Activated T-cell treated with anti-CD3 and anti-CD28 coated beads for 48 hours (primary cell): ENCODE measurements around the gene PDE9A.
"Not testable (repeated sequence)": the region's sequence is repeated elsewhere in the genome, so short reads cannot be mapped to it uniquely, and the experiment has no call there.

Source experiments
- DNase-seq: peaks from one replicate; pipeline ENCODE4 v3.0.0-alpha.2; 2020; ENCODE audit warnings: low read depth

The PDE9A gene

DNA sequence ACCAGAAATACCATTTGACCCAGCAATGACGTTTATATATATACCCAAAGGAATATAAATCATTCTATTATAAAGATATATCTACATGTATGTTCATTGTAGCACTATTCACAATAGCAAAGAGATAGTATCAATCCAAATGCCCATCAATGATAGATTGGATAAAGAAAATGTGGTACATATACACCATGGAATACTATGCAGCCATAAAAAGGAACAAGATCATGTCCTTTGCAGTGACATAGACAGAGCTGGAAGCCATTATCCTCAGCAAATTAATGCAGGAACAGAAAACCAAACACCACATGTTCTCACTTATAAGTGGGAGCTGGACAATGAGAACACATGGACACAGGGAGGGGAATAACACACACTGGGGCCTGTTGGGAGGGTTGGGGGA, 55.5 kb downstream of the PDE9A start:
- DNase-seq, result not testable (repeated sequence)

DNA sequence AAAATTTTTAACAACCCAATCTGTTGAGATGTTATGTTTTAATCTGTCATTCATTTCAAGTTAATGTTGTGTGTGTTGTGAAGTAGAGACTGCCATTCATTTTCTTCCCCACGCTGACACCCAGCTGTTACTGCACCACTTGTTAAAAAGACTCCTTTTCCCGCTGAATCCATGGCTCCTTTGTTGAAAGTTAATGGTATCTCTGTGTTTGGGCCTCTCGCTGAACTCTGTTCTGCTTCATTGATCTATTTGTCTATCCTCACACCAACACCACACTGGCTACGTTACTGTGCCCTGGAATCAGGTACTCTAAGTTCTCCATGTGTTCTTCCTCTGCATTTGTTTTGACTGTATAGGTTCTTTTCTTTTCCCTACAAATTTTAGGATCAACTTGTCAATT, 58.2 kb downstream of the PDE9A start:
- DNase-seq, result no peak

DNA sequence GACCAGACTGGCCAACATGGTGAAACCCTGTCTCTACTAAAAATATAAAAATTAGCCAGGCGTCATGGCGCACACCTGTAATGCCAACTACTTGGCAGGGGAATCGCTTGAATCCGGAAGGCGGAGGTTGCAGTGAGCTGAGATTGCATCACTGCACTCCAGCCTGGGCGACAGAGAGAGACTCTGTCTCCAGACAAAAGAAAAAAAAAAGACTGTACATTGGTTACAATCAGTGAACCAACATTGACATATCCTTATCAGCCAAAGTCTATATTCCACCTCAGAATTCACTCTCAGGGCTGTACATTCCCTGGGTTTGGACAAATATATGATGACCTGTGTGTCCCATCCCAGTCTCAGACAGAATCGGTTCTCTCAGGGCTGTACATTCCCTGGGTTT, 62.0 kb downstream of the PDE9A start:
- DNase-seq, result not testable (repeated sequence)

DNA sequence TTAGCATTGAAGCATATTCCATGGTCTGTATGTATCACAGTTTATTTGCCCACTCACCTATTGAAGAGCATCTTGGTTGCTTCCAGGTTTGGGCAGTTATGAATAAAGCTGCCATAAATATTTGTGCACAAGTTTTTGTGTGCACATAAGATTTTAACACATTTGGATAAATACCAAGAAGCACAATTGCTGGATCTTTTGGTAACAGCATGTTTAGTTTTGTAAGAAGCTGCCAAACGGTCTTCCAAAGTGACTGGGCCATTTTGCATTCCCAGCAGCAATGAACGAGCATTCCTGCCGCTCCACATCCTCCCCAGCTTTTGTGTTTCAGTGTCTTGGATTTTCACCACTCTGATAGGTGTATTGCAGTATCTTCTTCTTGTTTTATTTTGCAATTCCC, 62.7 kb downstream of the PDE9A start:
- no peak for DNase-seq

DNA sequence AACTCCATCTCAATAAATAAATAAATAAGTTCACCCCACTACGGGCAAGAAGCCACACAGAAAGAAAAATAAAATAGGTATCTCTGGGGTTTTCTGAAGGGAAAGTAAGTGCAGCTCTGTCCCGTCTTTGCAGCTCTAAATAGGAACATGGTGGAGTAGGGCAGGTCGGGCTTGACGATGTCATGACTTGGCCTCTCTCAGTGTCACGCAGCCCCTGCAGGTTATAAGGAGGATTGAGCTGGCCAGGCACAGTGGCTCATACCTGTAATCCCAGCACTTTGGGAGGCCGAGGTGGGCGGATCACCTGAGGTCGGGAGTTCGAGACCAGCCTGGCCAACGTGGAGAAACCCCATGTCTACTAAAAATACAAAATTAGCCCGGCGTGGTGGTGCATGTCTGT, 67.1 kb downstream of the PDE9A start:
- not testable (repeated sequence) for DNase-seq

DNA sequence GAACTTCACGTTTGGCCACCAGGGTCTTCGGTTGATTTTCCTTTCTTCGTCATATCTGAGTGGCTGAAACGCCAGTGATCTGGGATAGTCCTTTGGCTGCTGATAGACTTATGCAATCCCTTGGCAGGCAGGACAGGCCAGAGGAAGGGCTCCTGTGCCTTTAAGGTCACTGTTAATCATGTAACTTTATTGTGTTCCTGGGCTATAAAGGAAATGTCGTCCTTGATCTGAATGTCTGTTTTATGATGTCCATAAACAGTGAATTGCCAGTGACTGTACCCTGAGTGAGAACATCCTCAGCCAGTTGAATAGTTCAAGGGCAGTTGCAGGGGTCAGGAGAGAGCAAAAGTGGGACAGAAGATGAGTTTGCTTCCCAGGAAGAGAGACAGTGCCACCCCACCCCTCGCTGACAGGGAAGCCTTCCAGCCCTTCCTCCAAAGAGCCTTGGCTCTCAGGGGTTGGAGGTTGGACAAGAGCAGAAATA, 68.0 kb downstream of the PDE9A start:
- no peak for DNase-seq

DNA sequence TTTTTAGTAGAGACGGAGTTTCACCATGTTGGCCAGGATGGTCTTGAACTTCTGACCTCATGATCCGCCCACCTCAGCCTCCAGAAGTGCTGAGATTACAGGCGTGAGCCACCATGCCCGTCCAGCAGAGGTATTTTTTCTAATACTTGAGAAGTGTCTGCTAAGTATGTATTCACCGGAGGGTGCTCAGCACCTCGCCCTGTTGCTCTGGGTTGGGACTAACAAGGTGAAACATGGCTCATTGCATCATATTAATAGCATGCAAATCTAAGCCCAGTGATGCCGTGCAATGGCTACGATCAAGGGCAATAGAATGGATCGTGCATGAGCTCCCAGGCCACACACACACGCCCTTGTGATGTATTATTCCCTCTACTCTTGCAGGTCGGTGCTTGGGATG, 68.7 kb downstream of the PDE9A start:
- no peak for DNase-seq

DNA sequence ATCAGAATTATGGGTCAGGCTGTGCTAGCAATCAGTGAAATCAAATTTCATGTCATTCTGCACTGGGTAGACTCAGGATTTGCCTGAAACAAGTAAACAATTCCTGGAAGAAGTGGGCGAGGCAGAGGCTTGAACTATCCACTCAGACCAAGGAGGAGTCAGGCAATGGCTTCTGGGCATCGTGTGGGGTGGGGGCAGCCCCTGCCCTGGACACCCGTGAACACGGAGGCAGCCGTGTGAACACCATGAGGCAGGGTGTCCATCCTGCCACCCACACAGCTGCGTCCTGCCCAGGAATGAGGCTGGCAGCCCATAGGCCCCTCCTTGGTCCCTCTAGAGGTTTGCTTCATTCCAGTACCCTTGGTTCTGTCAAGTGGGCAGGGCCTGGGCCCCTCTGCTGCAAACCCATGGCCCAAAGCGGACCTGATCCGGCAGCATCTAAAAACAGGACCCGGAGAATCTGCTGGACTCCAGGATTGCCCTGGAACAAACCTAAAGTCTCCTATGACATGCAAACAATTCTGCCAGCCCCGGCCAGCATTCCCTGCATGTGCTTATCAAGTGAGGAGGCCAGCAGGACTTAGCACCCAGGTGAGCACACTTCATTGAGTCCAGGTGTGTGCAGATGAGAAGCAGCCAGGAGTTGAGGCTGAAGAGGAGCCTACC, 69.5 kb downstream of the PDE9A start:
- no peak for DNase-seq

DNA sequence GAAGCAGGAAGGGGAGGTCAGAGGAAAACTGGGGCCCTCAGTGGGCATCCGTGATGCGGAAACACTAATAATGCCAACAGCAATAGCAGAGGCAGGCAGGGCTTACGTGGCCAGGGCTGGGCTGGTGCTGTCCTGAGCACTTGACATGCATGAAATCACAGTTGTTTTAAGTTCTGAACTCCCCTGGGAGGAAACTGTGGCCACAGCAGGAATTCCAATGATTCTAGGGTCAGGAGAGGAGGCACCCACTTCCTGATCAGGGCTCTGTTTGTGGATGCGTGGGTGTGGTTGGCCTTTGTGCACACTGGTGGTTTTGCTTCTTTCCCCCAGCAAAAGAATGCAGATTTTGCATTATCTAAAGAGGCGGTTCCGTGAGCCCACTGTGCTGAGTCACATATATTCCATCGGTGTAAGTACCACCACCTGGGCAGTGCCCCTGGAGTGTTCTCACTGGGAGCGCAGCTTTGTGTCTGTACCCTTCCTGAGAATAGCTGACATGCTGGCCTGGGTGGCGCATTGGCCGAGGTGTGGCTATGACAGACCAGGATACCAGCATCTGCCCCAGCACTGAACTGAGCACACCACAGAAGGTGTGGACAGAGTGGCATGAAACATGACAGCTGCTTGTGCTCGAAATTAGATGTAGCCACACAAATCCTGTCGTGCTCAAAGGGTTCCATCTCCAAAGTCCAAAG, 71.0 kb downstream of the PDE9A start:
- no peak for DNase-seq

DNA sequence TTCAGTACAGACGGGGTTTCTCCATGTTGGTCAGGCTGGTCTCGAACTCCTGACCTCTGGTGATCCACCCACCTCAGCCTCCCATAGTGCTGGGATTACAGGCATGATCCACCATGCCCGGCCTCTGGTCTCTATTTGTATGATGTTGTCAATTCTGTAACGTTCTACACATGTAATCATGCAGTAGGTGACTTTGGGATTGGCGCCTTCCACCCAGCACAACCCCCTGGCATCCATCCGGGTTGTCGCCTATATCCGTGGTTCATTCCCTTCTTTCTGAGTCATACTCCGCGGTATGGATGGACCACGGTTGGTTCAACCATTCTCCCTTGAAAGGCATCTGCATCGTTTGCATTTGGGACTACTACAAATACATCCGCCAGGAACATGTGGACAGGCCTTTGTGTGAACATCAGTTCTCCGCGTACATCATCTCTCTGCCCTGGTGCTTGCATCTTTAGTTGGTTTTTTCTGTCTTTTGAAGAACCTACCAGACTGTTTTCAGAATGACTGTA, 72.1 kb downstream of the PDE9A start:
- DNase-seq, result no peak

DNA sequence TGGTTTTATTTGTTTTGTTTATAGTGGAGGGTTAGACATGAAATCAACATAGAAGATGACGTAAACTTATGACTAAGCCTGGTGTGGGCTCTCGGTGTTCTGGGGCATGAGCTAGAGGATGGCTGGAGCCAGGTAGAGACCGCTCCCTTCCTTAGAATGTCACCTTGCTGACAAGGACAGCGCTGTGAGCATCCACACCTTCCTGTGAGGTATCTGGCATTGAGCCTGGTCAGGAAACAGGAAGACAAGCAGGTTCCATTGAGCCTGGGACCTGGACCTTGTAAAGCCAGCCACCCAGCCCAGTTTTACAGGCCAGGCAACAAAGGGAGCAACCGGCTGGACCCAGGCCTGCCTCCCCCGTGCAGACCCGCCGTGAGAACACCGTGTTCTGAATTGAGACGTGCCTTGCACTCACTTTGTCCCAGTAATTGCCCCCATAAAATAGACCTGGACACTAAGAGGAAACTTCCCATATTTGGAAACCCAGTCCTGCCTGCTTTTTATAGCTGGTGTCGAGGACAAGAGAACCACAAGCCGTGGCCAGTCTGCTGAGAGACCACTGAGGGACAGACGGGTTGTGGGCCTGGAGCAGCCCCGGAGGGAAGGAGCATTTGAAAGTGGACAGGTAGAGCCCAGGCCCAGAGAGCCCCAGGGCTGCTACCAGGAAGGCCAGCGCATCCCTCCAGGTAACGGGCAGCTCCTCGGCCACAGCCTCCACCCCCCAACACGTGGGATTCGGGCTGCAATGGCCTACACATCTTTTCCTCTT, 78.0 kb downstream of the PDE9A start:
- no peak for DNase-seq

DNA sequence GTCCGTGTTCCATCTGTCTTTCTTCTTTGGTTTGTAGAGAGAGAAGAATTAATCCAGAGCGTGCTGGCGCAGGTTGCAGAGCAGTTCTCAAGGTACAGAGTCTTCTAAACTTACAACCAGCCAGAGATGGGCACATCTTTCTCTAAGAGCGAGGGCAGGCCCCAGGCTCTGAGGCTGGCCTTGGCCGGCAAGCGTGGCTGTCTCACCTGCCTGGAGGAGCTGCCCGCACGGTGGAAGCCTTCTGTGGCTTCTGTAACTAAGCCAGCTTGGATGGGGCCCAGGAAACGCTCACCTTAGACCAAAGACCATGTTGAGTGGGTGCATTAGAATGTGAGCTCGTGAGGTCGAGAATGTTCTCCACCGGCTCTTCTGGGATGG, 78.6 kb downstream of the PDE9A start:
- DNase-seq, result no peak

DNA sequence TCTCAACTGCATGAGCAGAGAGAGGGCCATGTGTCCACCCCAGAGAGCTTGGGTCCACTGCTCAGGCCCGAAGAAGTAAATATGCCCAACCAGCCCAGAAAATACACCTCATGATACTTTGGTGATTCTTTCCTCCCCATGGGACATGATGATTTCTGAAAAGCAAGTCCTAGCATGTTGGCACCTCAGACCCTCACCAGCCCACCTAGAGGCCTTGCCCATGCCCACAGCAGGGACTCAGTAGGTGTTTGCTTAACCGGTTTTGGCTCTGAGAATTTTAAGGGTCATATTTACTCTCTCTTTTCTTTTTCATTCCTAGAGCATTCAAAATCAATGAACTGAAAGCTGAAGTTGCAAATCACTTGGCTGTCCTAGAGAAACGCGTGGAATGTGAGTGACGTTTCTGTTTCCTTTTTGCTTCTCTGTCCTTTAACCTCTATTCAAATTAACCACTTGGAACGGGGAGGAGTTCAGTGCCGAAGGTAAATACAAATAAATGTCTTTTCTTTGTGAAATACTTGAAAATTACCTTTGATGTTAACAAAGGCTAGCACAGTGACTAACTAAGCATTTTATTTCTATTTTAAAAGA, 79.7 kb downstream of the PDE9A start:
- DNase-seq, result no peak

DNA sequence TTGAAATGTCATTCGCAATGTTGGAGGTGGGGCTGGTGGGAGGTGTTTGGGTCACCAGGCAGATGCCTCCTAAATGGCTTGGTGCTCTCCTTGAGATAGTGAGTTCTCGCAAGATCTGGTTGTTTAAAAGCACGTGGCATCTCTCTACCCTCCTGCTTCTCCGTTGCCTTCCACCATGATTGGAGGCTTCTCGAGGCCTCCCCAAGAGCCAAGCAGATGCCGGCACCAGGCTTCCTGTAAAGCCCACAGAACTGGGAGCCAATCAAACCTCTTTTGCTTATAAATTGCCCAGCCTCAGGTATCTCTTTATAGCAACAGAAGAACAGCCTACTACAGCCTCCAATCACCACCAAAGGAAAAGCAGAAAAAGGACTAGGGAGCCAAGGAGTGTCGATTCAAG, 80.5 kb downstream of the PDE9A start:
- no peak for DNase-seq

DNA sequence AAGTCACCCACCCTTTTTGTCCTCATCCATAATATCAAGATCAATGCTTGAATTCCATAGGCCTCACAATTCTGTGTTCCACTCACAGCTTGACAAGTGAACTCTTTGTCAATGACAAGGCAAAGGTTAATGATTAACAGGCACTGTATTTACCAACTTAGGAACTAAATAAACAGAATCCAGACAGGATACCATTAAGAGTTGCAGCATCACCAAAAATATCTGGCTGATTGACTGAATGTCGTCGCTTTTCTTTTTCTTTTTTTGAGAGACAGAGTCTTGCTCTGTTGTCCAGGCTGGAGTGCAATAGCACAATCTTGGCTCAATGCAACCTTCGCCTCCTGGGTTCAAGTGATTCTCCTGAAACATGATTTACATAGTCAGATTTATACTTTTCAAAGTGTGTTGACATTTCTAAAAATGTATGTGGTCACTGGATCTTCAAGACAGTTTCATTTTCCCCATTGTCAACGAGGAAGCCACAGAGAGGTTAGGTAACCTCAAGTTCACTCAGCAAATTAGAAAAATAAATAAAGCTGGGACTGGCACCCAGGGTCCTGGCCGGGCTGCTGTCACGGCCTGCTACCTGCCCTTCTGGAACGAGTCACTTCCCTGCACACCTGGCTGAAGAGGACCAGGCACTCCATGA, 81.0 kb downstream of the PDE9A start:
- DNase-seq, result no peak

DNA sequence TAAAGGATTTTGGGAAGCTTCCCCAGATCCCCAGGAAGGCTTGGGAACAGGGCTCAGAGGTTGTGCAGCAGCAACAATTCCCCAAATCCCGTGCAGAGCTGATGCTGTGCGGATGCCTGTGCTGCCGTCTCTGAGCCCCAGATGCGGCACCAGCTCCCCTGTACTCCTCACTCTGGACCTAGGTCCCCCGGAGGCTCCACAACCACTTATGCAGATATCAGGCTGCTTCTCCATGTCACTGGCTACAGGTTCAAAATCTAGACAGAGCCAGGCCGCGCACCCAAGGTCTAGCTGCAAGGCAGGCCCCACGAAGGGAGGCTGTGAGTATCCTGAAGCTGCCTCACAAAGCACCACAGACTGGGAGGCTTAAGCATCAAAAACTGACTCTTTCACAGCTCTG, 81.6 kb downstream of the PDE9A start:
- DNase-seq, result no peak

DNA sequence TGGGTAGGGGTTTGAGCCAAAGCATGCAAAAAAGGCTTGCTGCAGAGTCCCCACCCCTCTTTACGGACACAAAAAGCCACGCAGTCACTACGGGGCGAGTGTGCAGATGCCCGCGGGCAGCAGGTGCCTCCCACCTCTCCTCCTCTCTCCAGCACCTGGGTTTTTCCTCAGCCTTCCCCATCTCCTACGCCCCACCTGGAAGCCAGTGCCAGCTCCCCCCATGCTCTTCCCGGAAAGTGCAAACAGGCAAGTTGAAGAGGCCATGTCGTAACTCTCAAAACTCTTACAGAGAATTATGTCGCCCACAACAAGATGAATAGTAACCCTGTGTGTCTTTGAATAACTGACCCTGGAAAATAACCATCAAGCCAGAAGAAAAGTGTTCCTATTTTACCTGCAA, 82.5 kb downstream of the PDE9A start:
- no peak for DNase-seq

DNA sequence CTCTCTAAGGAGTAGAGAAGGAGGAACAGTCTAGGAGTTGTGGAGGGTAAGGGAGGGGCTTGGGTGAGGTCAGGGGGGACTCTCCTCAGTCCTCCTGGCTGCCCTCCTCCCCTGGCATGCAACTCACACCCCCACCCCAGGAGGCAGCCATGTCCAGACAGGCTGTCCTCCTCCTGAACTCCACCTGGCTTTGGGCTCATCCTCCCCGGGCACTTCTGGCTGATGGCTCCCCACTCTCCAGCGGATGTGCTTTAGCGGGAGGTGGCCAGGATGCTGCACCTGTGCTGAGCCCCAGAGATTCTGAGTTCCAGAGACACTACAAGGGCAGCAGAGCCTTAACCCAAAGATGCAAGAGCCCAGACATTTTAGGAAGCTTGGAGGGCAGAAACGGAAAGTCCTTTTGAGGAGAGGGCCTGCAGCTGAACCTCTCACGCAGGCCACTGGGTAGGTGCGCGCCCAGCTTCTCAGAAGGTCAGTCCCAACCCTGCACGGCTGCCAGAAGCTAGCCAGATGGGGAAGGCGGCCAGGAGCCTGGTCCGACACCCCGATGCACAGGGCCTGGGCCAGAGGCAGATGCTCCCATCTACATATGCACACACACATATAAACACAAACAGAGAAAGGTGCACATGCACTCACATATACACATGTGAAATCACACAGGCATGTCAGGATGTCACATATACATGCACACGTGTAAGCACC, 83.4 kb downstream of the PDE9A start:
- no peak for DNase-seq

DNA sequence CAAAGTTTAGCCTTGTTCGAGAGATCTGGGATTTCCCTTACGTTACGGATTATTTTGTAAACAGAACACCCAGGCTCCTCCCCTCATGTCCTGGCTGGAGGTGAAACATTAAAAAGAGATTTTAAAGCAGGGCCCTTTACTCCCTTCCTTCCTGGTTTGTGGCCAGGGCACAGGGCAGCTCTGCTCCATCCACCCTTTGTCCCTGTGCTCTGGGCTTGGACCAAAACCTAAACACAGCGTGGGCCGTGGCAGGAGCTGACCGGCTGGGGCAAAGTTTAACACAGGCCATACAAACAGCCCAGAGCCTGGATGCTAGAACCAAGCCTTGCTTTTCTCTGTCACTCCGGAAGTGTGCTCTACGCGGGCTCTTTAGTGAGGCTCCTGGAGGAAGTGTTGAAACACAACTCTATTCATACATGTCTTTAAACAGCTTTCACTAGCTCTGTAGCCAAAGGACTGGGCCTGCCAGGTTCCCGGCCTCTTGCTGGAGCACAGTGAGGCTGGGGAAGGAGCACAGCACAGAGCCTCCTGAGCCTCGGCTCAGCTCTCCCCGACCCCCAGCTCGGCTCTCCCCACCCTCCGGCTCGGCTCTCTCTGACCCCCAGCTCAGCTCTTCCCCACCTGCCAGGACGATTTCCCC, 84.7 kb downstream of the PDE9A start:
- DNase-seq, result no peak

DNA sequence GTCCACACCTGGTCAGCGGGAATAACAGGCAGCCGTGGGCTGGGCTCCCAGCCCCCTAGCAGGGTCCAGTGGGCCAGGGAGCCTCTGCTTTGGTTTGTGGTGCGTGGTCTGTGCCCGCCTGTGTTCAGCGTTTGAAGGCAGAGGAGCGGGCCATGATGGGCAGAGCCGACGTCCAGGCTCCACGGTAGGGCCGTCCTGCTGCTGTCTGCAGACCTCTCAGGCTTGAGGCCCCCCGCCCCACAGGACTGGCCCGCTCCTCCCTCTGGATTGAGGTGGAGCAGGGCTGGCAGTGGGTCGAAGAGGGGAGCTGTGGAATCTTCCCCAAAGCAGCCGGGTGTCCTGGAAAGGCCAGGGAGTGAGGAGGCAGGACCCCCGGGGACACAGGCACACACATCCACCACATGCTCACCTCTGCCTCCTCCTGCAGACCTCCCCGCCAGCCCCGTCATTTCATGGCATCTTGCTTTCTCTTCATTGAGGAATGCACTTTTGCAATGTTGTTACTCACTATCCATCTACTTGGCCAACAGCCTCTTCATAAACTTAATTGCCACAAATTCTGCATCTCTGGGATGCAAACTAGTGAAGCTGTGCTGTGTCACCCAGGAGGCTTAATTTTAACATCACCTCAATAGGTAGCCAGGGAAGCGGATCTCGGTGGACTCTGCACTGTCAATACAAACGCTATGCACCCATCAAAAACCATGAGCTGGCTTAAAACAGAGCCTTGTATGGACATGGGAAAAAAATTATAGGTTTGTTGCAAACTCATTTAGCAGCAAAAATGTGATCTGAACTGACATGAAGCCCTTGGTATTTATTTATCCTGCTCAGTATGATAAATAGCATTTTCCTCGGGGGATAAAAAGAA, 85.9 kb downstream of the PDE9A start:
- no peak for DNase-seq
